ENCODE results near the gene SDSL.

SDSL gene

GRCh38 chr12:113462998-113463745 is 41.0 kb downstream of the SDSL start:
- no peaks in the 10 kb centered on the region for H3K27me3 ChIP-seq (ENCODE audit: low read length)
- H3K9me2 ChIP-seq (replicated peaks; ENCODE audit: insufficient read depth, low read length), result no peaks in the 10 kb centered on the region
- no peaks in the 10 kb centered on the region for H3K36me3 ChIP-seq (ENCODE audit: low read length)
- H4K20me1 ChIP-seq (ENCODE audit: low read depth, low read length), result no peaks in the 10 kb centered on the region
- no peaks in the 10 kb centered on the region for H3K9me3 ChIP-seq (ENCODE audit: insufficient read depth, low read length)
- no peak overlapping the region for H3K4me2 ChIP-seq (ENCODE audit: low read depth, low read length, poor library complexity, severe bottlenecking)
- no peaks in the 10 kb centered on the region for H3K79me2 ChIP-seq (ENCODE audit: insufficient read depth, low read length)
- no peaks in the 10 kb centered on the region for H3F3A ChIP-seq (ENCODE audit: insufficient read depth)
- H3K9ac ChIP-seq (ENCODE audit: low read length), result no peak overlapping the region
- H3K27ac ChIP-seq (ENCODE audit: low read depth, low read length), result no peak overlapping the region
- H2AFZ ChIP-seq (ENCODE audit: low read depth, low read length, severe bottlenecking), result no peak overlapping the region
- TF ChIP-seq EZH2phosphoT487 (conservative IDR thresholded peaks at IDR 0.05; ENCODE audit: low read length), result no peak
- TF ChIP-seq, protein P1, sequence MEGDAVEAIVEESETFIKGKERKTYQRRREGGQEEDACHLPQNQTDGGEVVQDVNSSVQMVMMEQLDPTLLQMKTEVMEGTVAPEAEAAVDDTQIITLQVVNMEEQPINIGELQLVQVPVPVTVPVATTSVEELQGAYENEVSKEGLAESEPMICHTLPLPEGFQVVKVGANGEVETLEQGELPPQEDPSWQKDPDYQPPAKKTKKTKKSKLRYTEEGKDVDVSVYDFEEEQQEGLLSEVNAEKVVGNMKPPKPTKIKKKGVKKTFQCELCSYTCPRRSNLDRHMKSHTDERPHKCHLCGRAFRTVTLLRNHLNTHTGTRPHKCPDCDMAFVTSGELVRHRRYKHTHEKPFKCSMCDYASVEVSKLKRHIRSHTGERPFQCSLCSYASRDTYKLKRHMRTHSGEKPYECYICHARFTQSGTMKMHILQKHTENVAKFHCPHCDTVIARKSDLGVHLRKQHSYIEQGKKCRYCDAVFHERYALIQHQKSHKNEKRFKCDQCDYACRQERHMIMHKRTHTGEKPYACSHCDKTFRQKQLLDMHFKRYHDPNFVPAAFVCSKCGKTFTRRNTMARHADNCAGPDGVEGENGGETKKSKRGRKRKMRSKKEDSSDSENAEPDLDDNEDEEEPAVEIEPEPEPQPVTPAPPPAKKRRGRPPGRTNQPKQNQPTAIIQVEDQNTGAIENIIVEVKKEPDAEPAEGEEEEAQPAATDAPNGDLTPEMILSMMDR (IDR thresholded peaks at IDR 0.05; ENCODE audit: insufficient read depth, low read length, poor library complexity, severe bottlenecking), result no peak
- H3K4me3 ChIP-seq (ENCODE audit: insufficient read depth, low read length, poor library complexity, severe bottlenecking), result no peak overlapping the region

DNA sequence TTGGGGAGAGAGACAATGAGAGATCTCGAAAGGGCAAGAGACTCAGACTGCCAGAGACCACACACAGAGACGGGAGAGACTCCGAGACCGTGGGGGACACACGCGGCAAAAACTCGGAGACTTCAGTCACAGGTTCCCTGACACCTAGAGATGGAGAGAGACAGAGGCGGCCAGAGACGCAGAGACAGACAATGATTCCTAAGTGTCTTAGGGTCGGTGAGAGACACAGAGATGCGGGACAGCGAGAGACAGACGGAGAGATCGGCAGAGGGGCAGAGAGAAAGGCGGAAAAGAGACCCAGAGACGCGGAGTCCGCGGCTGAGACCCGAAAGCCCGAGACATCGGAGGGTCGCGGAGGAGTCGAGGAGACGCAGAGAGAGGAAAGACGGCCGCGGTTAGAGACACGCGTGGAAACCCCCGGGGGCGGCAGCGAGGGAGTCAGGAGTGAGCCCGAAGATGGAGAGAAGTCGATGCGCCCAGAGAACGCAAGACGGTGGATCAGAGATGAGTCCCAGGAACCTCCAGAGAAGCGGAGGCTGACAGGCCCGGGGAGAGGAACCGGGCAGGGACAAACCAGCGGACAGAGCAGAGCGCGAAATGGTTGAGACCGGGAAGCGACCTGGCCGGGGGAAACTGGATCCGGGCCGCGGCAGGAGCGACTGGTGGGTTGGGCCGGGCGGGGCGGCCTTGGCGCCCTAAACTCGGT is 41.7 kb downstream of the SDSL start:
- no peaks in the 10 kb centered on the region for H3K9me3 ChIP-seq (ENCODE audit: insufficient read depth, low read length)
- H3K4me2 ChIP-seq (ENCODE audit: low read depth, low read length, poor library complexity, severe bottlenecking), result no peak overlapping the region
- H3K27ac ChIP-seq (ENCODE audit: low read depth, low read length), result no peak overlapping the region
- H2AFZ ChIP-seq (ENCODE audit: low read depth, low read length, severe bottlenecking), result no peak overlapping the region
- H3K9ac ChIP-seq (ENCODE audit: low read length), result no peak overlapping the region
- TF ChIP-seq EZH2phosphoT487 (conservative IDR thresholded peaks at IDR 0.05; ENCODE audit: low read length), result no peak
- TF ChIP-seq, protein P1 (IDR thresholded peaks at IDR 0.05; ENCODE audit: insufficient read depth, low read length, poor library complexity, severe bottlenecking), result no peak
- no peak overlapping the region for H3K4me3 ChIP-seq (ENCODE audit: insufficient read depth, low read length, poor library complexity, severe bottlenecking)
- H3K79me2 ChIP-seq (ENCODE audit: insufficient read depth, low read length), result no peaks in the 10 kb centered on the region
- H3K27me3 ChIP-seq (ENCODE audit: low read length), result no peaks in the 10 kb centered on the region
- no peaks in the 10 kb centered on the region for H3K9me2 ChIP-seq (replicated peaks; ENCODE audit: insufficient read depth, low read length)
- H3K36me3 ChIP-seq (ENCODE audit: low read length), result no peaks in the 10 kb centered on the region
- no peaks in the 10 kb centered on the region for H4K20me1 ChIP-seq (ENCODE audit: low read depth, low read length)
- no peaks in the 10 kb centered on the region for H3F3A ChIP-seq (ENCODE audit: insufficient read depth)

DNA sequence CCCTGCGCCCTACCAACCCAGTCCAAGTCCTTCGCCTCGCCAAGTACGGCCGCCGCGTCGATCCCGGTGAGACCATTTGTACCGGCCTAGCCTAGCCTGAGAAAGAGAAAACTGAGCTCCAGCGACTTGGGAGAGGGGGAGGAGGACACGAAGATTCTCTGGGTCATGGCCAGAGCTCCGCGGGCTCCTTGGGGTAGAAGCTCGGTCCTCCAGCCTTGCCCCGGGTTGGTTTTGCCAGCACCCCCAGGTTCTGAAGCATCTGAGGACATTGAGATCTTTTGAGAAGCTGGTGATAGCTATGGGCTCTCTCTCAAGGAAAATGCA is 42.2 kb downstream of the SDSL start:
- Histone ChIP-seq H4K20me1 (ENCODE audit: low read depth, low read length) (no peaks in the 10 kb centered on the region), H3K4me3 (ENCODE audit: insufficient read depth, low read length, poor library complexity, severe bottlenecking) (no peak overlapping the region)

More for the DNA sequence above, 42.2 kb downstream of the SDSL start:
- TF ChIP-seq EZH2phosphoT487 (conservative IDR thresholded peaks at IDR 0.05; ENCODE audit: low read length), result no peak
- TF ChIP-seq, protein P1 (IDR thresholded peaks at IDR 0.05; ENCODE audit: insufficient read depth, low read length, poor library complexity, severe bottlenecking), result no peak
- H3K4me2 ChIP-seq (ENCODE audit: low read depth, low read length, poor library complexity, severe bottlenecking), result no peak overlapping the region
- H2AFZ ChIP-seq (ENCODE audit: low read depth, low read length, severe bottlenecking), result no peak overlapping the region
- H3K36me3 ChIP-seq (ENCODE audit: low read length), result no peaks in the 10 kb centered on the region
- H3K9me2 ChIP-seq (replicated peaks; ENCODE audit: insufficient read depth, low read length), result no peaks in the 10 kb centered on the region
- H3K9ac ChIP-seq (ENCODE audit: low read length), result no peak overlapping the region
- no peaks in the 10 kb centered on the region for H3F3A ChIP-seq (ENCODE audit: insufficient read depth)
- no peaks in the 10 kb centered on the region for H3K9me3 ChIP-seq (ENCODE audit: insufficient read depth, low read length)
- H3K79me2 ChIP-seq (ENCODE audit: insufficient read depth, low read length), result no peaks in the 10 kb centered on the region
- H3K27me3 ChIP-seq (ENCODE audit: low read length), result no peaks in the 10 kb centered on the region
- H3K27ac ChIP-seq (ENCODE audit: low read depth, low read length), result no peak overlapping the region

Data from SU-DHL-6 (cell line).